IPS-18a (cell line): ENCODE data around the gene SF1.

Source experiments
- H3K27ac ChIP-seq: one replicate; pipeline ENCODE4 v1.5.1; 2013; ENCODE audit warnings: low read length
- H3K27me3 ChIP-seq: one replicate; pipeline ENCODE4 v1.6.1; 2013; ENCODE audit warnings: mild to moderate bottlenecking, low read length; ENCODE audit not compliant: control insufficient read depth, insufficient read depth
- H3K36me3 ChIP-seq: one replicate; pipeline ENCODE4 v1.6.1; 2013; ENCODE audit warnings: low read depth, low read length; ENCODE audit not compliant: control insufficient read depth
- H3K4me1 ChIP-seq: one replicate; pipeline ENCODE4 v1.6.1; 2013; ENCODE audit warnings: low read depth, low read length; ENCODE audit not compliant: control insufficient read depth
- H3K4me3 ChIP-seq: one replicate; pipeline ENCODE4 v1.5.1; 2013; ENCODE audit warnings: low read length
- H3K9ac ChIP-seq: one replicate; pipeline ENCODE4 v1.6.1; 2013; ENCODE audit warnings: mild to moderate bottlenecking, low read length, moderate library complexity
- H3K9me3 ChIP-seq: one replicate; pipeline ENCODE4 v1.6.1; 2013; ENCODE audit warnings: low read depth, low read length; ENCODE audit not compliant: control insufficient read depth

The SF1 gene

GRCh38 chr11:64763526-64764039 lies 14.8 kb downstream of the SF1 start:
- peaks cover 63% of the 10 kb centered on the region for H3K4me1 ChIP-seq
- H3K9ac ChIP-seq = peak overlapping the region; percentile 51
- peaks cover 39% of the 10 kb centered on the region for H3K36me3 ChIP-seq
- H3K4me3 ChIP-seq = peak overlapping the region; percentile 26
- H3K9me3 ChIP-seq = no peaks in the 10 kb centered on the region
- H3K27me3 ChIP-seq = no peaks in the 10 kb centered on the region
- peak overlapping the region; percentile 43 for H3K27ac ChIP-seq

GRCh38 chr11:64762674-64763525 lies 15.4 kb downstream of the SF1 start:
- H3K9me3 ChIP-seq = no peaks in the 10 kb centered on the region
- H3K36me3 ChIP-seq = peaks cover 32% of the 10 kb centered on the region
- peaks cover 63% of the 10 kb centered on the region for H3K4me1 ChIP-seq
- peak overlapping the region; percentile 26 for H3K4me3 ChIP-seq
- H3K9ac ChIP-seq = peak overlapping the region; percentile 51
- H3K27me3 ChIP-seq = no peaks in the 10 kb centered on the region
- peak overlapping the region; percentile 43 for H3K27ac ChIP-seq

- peaks cover 27% of the 10 kb centered on the region for H3K36me3 ChIP-seq
- H3K4me3 ChIP-seq = peak overlapping the region; percentile 26
- no peaks in the 10 kb centered on the region for H3K27me3 ChIP-seq
- peaks cover 61% of the 10 kb centered on the region for H3K4me1 ChIP-seq
- peak overlapping the region; percentile 51 for H3K9ac ChIP-seq
- peak overlapping the region; percentile 43 for H3K27ac ChIP-seq
- no peaks in the 10 kb centered on the region for H3K9me3 ChIP-seq
Measured at GRCh38 chr11:64762277-64762673, 16.1 kb downstream of the SF1 start.

- peak overlapping the region; percentile 12 for H3K27ac ChIP-seq
- no peaks in the 10 kb centered on the region for H3K9me3 ChIP-seq
- H3K36me3 ChIP-seq = peaks cover 19% of the 10 kb centered on the region
- no peak overlapping the region for H3K9ac ChIP-seq
- no peaks in the 10 kb centered on the region for H3K27me3 ChIP-seq
- peaks cover 59% of the 10 kb centered on the region for H3K4me1 ChIP-seq
- no peak overlapping the region for H3K4me3 ChIP-seq
Measured at GRCh38 chr11:64760759-64761420, 17.5 kb downstream of the SF1 start.

GRCh38 chr11:64759722-64760719 lies 18.3 kb downstream of the SF1 start, which contains the start of gene PYGM:
Gene PYGM, minus strand, starts transcription at chr11:64759974. Its CDS starts 76 bp downstream, at chr11:64759898.
- H3K27ac ChIP-seq = peak within 1 kb of the TSS; percentile 12

GRCh38 chr11:64759131-64759721 lies 19.1 kb downstream of the SF1 start:
- no peak overlapping the region for H3K9ac ChIP-seq
- H3K9me3 ChIP-seq = no peaks in the 10 kb centered on the region
- H3K36me3 ChIP-seq = peaks cover 5% of the 10 kb centered on the region
- H3K27ac ChIP-seq = no peak overlapping the region
- H3K4me3 ChIP-seq = no peak overlapping the region
- H3K4me1 ChIP-seq = peaks cover 46% of the 10 kb centered on the region
- no peaks in the 10 kb centered on the region for H3K27me3 ChIP-seq

More at GRCh38 chr11:64759722-64760719, 18.3 kb downstream of the SF1 start, which contains the start of gene PYGM:
- Histone ChIP-seq H3K9me3 (no peaks in the 10 kb centered on the region), H3K4me3 (peak within 1 kb of the TSS; percentile 1), H3K27me3 (no peaks in the 10 kb centered on the region), H3K4me1 (peaks cover 54% of the 10 kb centered on the region), H3K36me3 (peaks cover 13% of the 10 kb centered on the region), H3K9ac (no peak within 1 kb of the TSS)

- Histone ChIP-seq H3K27ac (no peak overlapping the region), H3K4me1 (peaks cover 39% of the 10 kb centered on the region), H3K9ac (no peak overlapping the region), H3K36me3 (no peaks in the 10 kb centered on the region), H3K9me3 (no peaks in the 10 kb centered on the region), H3K4me3 (no peak overlapping the region), H3K27me3 (no peaks in the 10 kb centered on the region)
Measured at GRCh38 chr11:64758330-64759079, 19.8 kb downstream of the SF1 start.

- Histone ChIP-seq H3K9ac (no peak overlapping the region), H3K36me3 (no peaks in the 10 kb centered on the region), H3K4me1 (peaks cover 31% of the 10 kb centered on the region), H3K4me3 (no peak overlapping the region), H3K9me3 (no peaks in the 10 kb centered on the region), H3K27ac (no peak overlapping the region), H3K27me3 (no peaks in the 10 kb centered on the region)
Measured at GRCh38 chr11:64757549-64758329, 20.6 kb downstream of the SF1 start.

- H3K27ac ChIP-seq = no peak overlapping the region
- H3K9me3 ChIP-seq = no peaks in the 10 kb centered on the region
- no peak overlapping the region for H3K9ac ChIP-seq
- no peak overlapping the region for H3K4me3 ChIP-seq
- no peaks in the 10 kb centered on the region for H3K36me3 ChIP-seq
- H3K4me1 ChIP-seq = peaks cover 17% of the 10 kb centered on the region
- no peaks in the 10 kb centered on the region for H3K27me3 ChIP-seq
Measured at GRCh38 chr11:64755681-64756361, 22.5 kb downstream of the SF1 start.
